GM19023 (cell line): Measurements from ENCODE around the gene KCNN1.
"Not testable (repeated sequence)": the region's sequence is repeated elsewhere in the genome, so short reads cannot be mapped to it uniquely, and the experiment has no call there.

ENCODE experiments used
- ATAC-seq: cut with Tn5 transposase; IDR thresholded peaks from one replicate; pipeline ENCODE4 v1.9.1; 2021; ENCODE audit warnings: mild to moderate bottlenecking, moderate library complexity; ENCODE audit not compliant: unreplicated experiment

KCNN1 gene

GRCh38 chr19:17966550-17967256 lies at the start of gene KCNN1:
KCNN1 (plus strand) TSS chr19:17967107; CDS start chr19:17973889, 6,782 bp downstream.
- ATAC-seq, result no peak

- ATAC-seq, result not testable (repeated sequence)
Measured at GRCh38 chr19:17918151-17918550, 48.8 kb upstream of the KCNN1 start.

- ATAC-seq, result not testable (repeated sequence)
Measured at GRCh38 chr19:17919122-17919521, 47.8 kb upstream of the KCNN1 start.

- ATAC-seq, result no peak
Measured at GRCh38 chr19:17920527-17920926, 46.4 kb upstream of the KCNN1 start.

- ATAC-seq, result no peak
Measured at GRCh38 chr19:17922138-17922537, 44.8 kb upstream of the KCNN1 start.

GRCh38 chr19:17926044-17926443 lies 40.9 kb upstream of the KCNN1 start:
- no peak for ATAC-seq

- ATAC-seq, result no peak
Measured at GRCh38 chr19:17929056-17929455, 37.9 kb upstream of the KCNN1 start.

- no peak for ATAC-seq
Measured at GRCh38 chr19:17931532-17932191, 35.2 kb upstream of the KCNN1 start.

- ATAC-seq, result peak; percentile 85
Measured at GRCh38 chr19:17932485-17933338, 34.2 kb upstream of the KCNN1 start, which contains the start of gene CCDC124. CCDC124 (plus strand) TSS chr19:17933015; CDS start chr19:17936421, 3,406 bp downstream.

GRCh38 chr19:17933414-17934129 lies 33.3 kb upstream of the KCNN1 start:
- ATAC-seq, result no peak

GRCh38 chr19:17936379-17936778 lies 30.5 kb upstream of the KCNN1 start:
- no peak for ATAC-seq

GRCh38 chr19:17937371-17937900 lies 29.5 kb upstream of the KCNN1 start:
- ATAC-seq, result no peak

GRCh38 chr19:17938092-17938845 lies 28.6 kb upstream of the KCNN1 start:
- ATAC-seq, result peak; percentile 63

GRCh38 chr19:17942181-17942580 lies 24.7 kb upstream of the KCNN1 start:
- ATAC-seq, result no peak

- no peak for ATAC-seq
Measured at GRCh38 chr19:17942582-17943273, 24.2 kb upstream of the KCNN1 start.

- no peak for ATAC-seq
Measured at GRCh38 chr19:17943274-17944221, 23.4 kb upstream of the KCNN1 start.

- ATAC-seq, result no peak
Measured at GRCh38 chr19:17944301-17944700, 22.6 kb upstream of the KCNN1 start.
